ENCODE results near the gene ZBTB16. TPM values are rescaled to one million over a fixed set of nuclear protein-coding genes. Genes with fewer than 3 reads are reported as not detected.

The ZBTB16 gene
- total and polyA plus RNA-seq, 2 donors (not counting 3 experiments of a cell fraction or from before 2014, with no cell fraction given) = 9.8 to 20.3 TPM

DNA sequence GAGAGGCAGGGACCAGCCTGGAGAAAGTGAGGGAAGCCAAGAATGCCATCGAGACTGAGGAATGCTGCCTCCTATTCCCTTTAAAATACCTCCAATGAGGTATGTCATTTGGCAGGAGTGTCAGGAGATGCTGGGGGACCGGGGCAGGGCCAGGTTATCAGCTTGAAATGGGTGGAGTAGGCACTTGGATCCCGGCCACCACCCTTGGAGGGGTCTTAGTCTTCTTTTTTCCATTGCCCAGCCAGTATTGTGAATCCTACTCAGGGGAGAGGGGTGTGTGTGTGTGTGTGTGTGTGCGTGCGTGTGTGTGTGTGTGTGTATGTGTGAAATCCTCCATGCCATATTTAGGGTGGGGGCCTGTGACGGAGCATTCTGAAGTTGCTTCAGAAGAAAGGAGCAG, 116.2 kb downstream of the ZBTB16 start:
- ChIA-PET POLR2A (no interaction called here), CTCF (interaction anchor here (1.5 kb wide), 2 partner anchors 22 to 85 kb away, joined by 4 to 5 read pairs; no protein-coding TSS in a partner anchor)
- DNase-seq (ENCODE audit: low read depth, low spot score) (no peak), FAIRE-seq (no peak)
- no peaks in the 10 kb centered on the region for H3K9me3 ChIP-seq (replicated peaks; ENCODE audit: control insufficient read depth, insufficient read depth, low read length)
- intact Hi-C loops (cut with micrococcal nuclease) = no loop called here
- peaks cover 46% of the 10 kb centered on the region for H3K4me1 ChIP-seq (ENCODE audit: control insufficient read depth, extremely low read depth, insufficient read depth, low read length)
- H3K9ac ChIP-seq (replicated peaks; ENCODE audit: extremely low read depth, insufficient read depth, low read length) = no peak overlapping the region
- no peaks in the 10 kb centered on the region for H3K79me2 ChIP-seq (ENCODE audit: control insufficient read depth, insufficient read depth, low read length)
- H3K9me1 ChIP-seq (replicated peaks; ENCODE audit: control insufficient read depth, extremely low read depth, insufficient read depth, low read length) = no peaks in the 10 kb centered on the region
- no peak for TF ChIP-seq POLR2A (IDR thresholded peaks at IDR 0.05; ENCODE audit: low read depth, low read length)
- no peak for TF ChIP-seq EZH2 (IDR thresholded peaks at IDR 0.05; ENCODE audit: borderline replicate concordance, low read depth, low read length, severe bottlenecking)
- TF ChIP-seq JUN (IDR thresholded peaks at IDR 0.05; ENCODE audit: borderline replicate concordance, insufficient read depth, insufficient read length, low read depth) = no peak
- TF ChIP-seq, protein P1, sequence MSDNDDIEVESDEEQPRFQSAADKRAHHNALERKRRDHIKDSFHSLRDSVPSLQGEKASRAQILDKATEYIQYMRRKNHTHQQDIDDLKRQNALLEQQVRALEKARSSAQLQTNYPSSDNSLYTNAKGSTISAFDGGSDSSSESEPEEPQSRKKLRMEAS (IDR thresholded peaks at IDR 0.05; ENCODE audit: insufficient read depth, insufficient read length) = no peak
- no peak for TF ChIP-seq POLR2AphosphoS5 (IDR thresholded peaks at IDR 0.05; ENCODE audit: insufficient read depth, low read depth, low read length)
- TF ChIP-seq GATA2 (IDR thresholded peaks at IDR 0.05; ENCODE audit: insufficient read depth, insufficient read length, low read depth, low read length) = no peak
- no peak for TF ChIP-seq FOS (IDR thresholded peaks at IDR 0.05; ENCODE audit: borderline replicate concordance, insufficient read depth, low read length)
- TF ChIP-seq MYC (IDR thresholded peaks at IDR 0.05; ENCODE audit: low read depth, low read length) = no peak
- TF ChIP-seq, protein P2, sequence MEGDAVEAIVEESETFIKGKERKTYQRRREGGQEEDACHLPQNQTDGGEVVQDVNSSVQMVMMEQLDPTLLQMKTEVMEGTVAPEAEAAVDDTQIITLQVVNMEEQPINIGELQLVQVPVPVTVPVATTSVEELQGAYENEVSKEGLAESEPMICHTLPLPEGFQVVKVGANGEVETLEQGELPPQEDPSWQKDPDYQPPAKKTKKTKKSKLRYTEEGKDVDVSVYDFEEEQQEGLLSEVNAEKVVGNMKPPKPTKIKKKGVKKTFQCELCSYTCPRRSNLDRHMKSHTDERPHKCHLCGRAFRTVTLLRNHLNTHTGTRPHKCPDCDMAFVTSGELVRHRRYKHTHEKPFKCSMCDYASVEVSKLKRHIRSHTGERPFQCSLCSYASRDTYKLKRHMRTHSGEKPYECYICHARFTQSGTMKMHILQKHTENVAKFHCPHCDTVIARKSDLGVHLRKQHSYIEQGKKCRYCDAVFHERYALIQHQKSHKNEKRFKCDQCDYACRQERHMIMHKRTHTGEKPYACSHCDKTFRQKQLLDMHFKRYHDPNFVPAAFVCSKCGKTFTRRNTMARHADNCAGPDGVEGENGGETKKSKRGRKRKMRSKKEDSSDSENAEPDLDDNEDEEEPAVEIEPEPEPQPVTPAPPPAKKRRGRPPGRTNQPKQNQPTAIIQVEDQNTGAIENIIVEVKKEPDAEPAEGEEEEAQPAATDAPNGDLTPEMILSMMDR (IDR thresholded peaks at IDR 0.05; ENCODE audit: extremely low read depth in 1 of 2, insufficient read depth in 1 of 2, low read depth in 1 of 2, low read length in 2 of 2) = no peak
- dilution Hi-C loops (cut with MboI; ENCODE audit: extremely low pct_ligation_motif_present, low sequenced_read_pairs) = no loop called here
- H3K27ac ChIP-seq (ENCODE audit: insufficient read depth, low read depth, low read length) = no peak overlapping the region
- H3K27me3 ChIP-seq (ENCODE audit: control insufficient read depth in 2 of 2, insufficient read depth in 2 of 2, low read length in 2 of 2) = no peaks in the 10 kb centered on the region
- BruUV-seq (replicated peaks) = no TSS peak
- no peak overlapping the region for H2AFZ ChIP-seq (ENCODE audit: low read depth, low read length)
- no peaks in the 10 kb centered on the region for H4K20me1 ChIP-seq (replicated peaks; ENCODE audit: control insufficient read depth, extremely low read depth, insufficient read depth, low read length)
- no peaks in the 10 kb centered on the region for H3K36me3 ChIP-seq (ENCODE audit: control insufficient read depth in 2 of 2, extremely low read depth in 1 of 2, insufficient read depth in 2 of 2, low read length in 2 of 2)
- H3K4me2 ChIP-seq (ENCODE audit: insufficient read depth, low read length) = no peak overlapping the region
- no peak overlapping the region for H3K4me3 ChIP-seq (replicated peaks in 1 of 3; ENCODE audit: insufficient read depth in 1 of 3, low read depth in 1 of 3, low read length in 3 of 3)

Measured in endothelial cell of umbilical vein (primary cell).